HepG2 (cell line): Measurements from ENCODE around the gene MMP26. TPM values are rescaled to one million over a fixed set of nuclear protein-coding genes. Genes with fewer than 3 reads are reported as not detected.

ENCODE experiments used
- ATAC-seq: fragments of 200-7000 bp; cut with Tn5 transposase; 3 replicates; pipeline ENCODE4 v1.9.1; 2020; ENCODE audit warnings: mild to moderate bottlenecking, moderate library complexity
- BruUV-seq: library from RNA; stranded (reverse); fragments of 400-500 nt; replicated peaks from 2 replicates; lab custom pipeline; 2021; lab: Mats Ljungman, UMichigan
- CTCF ChIA-PET: fragments of 300-600 bp; formaldehyde crosslinking; extraction: SDS; loops from one replicate; lab custom pipeline; 2021; ENCODE audit warnings: low total read pairs, inconsistent platforms, low intra/inter-chr PET ratio; lab: Yijun Ruan, JAX
- POLR2A ChIA-PET: fragments of 350-600 bp; sonication (Branson Sonifier 250); formaldehyde crosslinking; loops from one replicate; lab custom pipeline; 2020; ENCODE audit warnings: antibody characterized with exemption, inconsistent platforms; lab: Yijun Ruan, JAX
- DNase-seq: peaks from one replicate; pipeline ENCODE4 v3.0.0-alpha.2; 2015; ENCODE audit warnings: low spot score
- FAIRE-seq: peaks from 3 replicates; lab custom pipeline; 2011; peaks lifted over from hg19 to GRCh38; lab: Jason Lieb, UNC
- H2AFZ ChIP-seq: one replicate; pipeline ENCODE4 v1.6.1; 2011; ENCODE audit warnings: low read length, inconsistent platforms
- H3K27ac ChIP-seq: fragments of 300-600 bp; 3 replicates; pipeline ENCODE4 v1.8.0; 2011; ENCODE audit warnings: mixed run types, mild to moderate bottlenecking, mixed read lengths, low read length, inconsistent platforms; ENCODE audit not compliant: insufficient read depth; ENCODE audit errors: extremely low read length
- H3K27me3 ChIP-seq, 2 experiments: fragments of 200-600 bp in 1 of 2; 2 replicates in 1 of 2; 3 replicates in 1 of 2; pipeline versions ENCODE4 v1.6.0 to v1.8.0; 2011; ENCODE audit warnings: low read length in 2 of 2, mild to moderate bottlenecking in 2 of 2, moderate library complexity in 2 of 2, inconsistent platforms in 1 of 2; ENCODE audit not compliant: insufficient read depth in 2 of 2, control insufficient read depth in 1 of 2
- H3K36me3 ChIP-seq, 2 experiments: fragments of 200-600 bp in 1 of 2; replicated peaks in 1 of 2; 2 replicates in 1 of 2; 3 replicates in 1 of 2; pipeline versions ENCODE4 v1.5.1 to v1.8.0; 2011; ENCODE audit warnings: low read length in 2 of 2, inconsistent platforms in 1 of 2; ENCODE audit not compliant: insufficient read depth in 2 of 2, control insufficient read depth in 1 of 2
- H3K4me1 ChIP-seq: 2 replicates; pipeline ENCODE4 v1.5.1; 2012; ENCODE audit warnings: low read length, inconsistent platforms; ENCODE audit not compliant: insufficient read depth
- H3K4me2 ChIP-seq: 2 replicates; pipeline ENCODE4 v1.6.0; 2011; ENCODE audit warnings: low read depth, low read length, inconsistent platforms
- H3K4me3 ChIP-seq, 3 experiments: fragments of 200-600 bp in 1 of 3; sonication (generic), shearing (Covaris generic) in 1 of 3; replicated peaks in 1 of 3; 2 replicates each; pipeline ENCODE4 v1.5.1; 2011 to 2016; ENCODE audit warnings: low read length in 3 of 3, inconsistent platforms in 2 of 3, low read depth in 2 of 3, mild to moderate bottlenecking in 2 of 3, control low read depth in 1 of 3, mixed read lengths in 1 of 3; ENCODE audit not compliant: insufficient read depth in 1 of 3
- H3K79me2 ChIP-seq: one replicate; pipeline ENCODE4 v1.6.1; 2011; ENCODE audit warnings: low read length, inconsistent platforms; ENCODE audit not compliant: insufficient read depth
- H3K9ac ChIP-seq: 2 replicates; pipeline ENCODE4 v1.6.0; 2011; ENCODE audit warnings: mild to moderate bottlenecking, low read depth, low read length, inconsistent platforms; ENCODE audit not compliant: insufficient read depth
- H3K9me3 ChIP-seq: 2 replicates; pipeline ENCODE4 v1.5.1; 2012; ENCODE audit warnings: mild to moderate bottlenecking, low read length
- H4K20me1 ChIP-seq: 2 replicates; pipeline ENCODE4 v1.6.0; 2011; ENCODE audit warnings: inconsistent platforms, mild to moderate bottlenecking, low read length, moderate library complexity; ENCODE audit not compliant: insufficient read depth
- ATRX ChIP-seq: sonication (generic); formaldehyde crosslinking; IDR thresholded peaks from 2 replicates; pipeline ENCODE4 v1.4.0; 2020; ENCODE audit warnings: missing genetic modification reagents, borderline replicate concordance
- CREM ChIP-seq, 2 experiments: sonication (generic) in 1 of 2; formaldehyde crosslinking in 1 of 2; IDR thresholded peaks; 2 replicates each; pipeline versions ENCODE4 v1.4.0 to v1.6.1; 2016 to 2020; ENCODE audit warnings: antibody characterized with exemption in 1 of 2, mild to moderate bottlenecking in 1 of 2, missing genetic modification reagents in 1 of 2
- FOXK2 ChIP-seq: fragments of 450-650 bp; IDR thresholded peaks from 2 replicates; pipeline ENCODE4 v1.6.1; 2016
- HIVEP1 ChIP-seq: sonication (generic); formaldehyde crosslinking; IDR thresholded peaks from 2 replicates; pipeline ENCODE4 v1.4.0; 2020; ENCODE audit warnings: mild to moderate bottlenecking, missing genetic modification reagents
- HMG20B ChIP-seq: conservative IDR thresholded peaks from 2 replicates; pipeline ENCODE4 v1.6.1; 2016; ENCODE audit warnings: missing genetic modification reagents, missing compliant biosample characterization
- HNRNPH1 ChIP-seq: fragments of 200-400 bp; formaldehyde crosslinking; optimal IDR thresholded peaks from 2 replicates; pipeline ENCODE3; 2017; ENCODE audit warnings: mild to moderate bottlenecking, low read depth, low read length
- JUNB ChIP-seq: sonication (generic); formaldehyde crosslinking; IDR thresholded peaks from 2 replicates; pipeline ENCODE4 v1.8.0; 2022; ENCODE audit warnings: missing genetic modification reagents, mild to moderate bottlenecking, borderline replicate concordance
- RAD51 ChIP-seq: fragments of 450-650 bp; IDR thresholded peaks from 2 replicates; pipeline ENCODE4 v1.6.1; 2016; ENCODE audit warnings: borderline replicate concordance
- ZBTB2 ChIP-seq: sonication (generic); formaldehyde crosslinking; IDR thresholded peaks from 2 replicates; pipeline ENCODE4 v1.8.0; 2022; ENCODE audit warnings: low read depth, missing genetic modification reagents
- ZBTB38 ChIP-seq: sonication (generic); formaldehyde crosslinking; IDR thresholded peaks from 2 replicates; pipeline ENCODE4 v1.5.1; 2020; ENCODE audit warnings: mild to moderate bottlenecking, missing genetic modification reagents
- ZNF34 ChIP-seq: sonication (generic); formaldehyde crosslinking; IDR thresholded peaks from 2 replicates; pipeline ENCODE4 v1.4.0; 2020; ENCODE audit warnings: mild to moderate bottlenecking, missing genetic modification reagents, borderline replicate concordance
- ZNF609 ChIP-seq: sonication (generic); formaldehyde crosslinking; IDR thresholded peaks from 2 replicates; pipeline ENCODE4 v1.4.0; 2020; ENCODE audit warnings: mild to moderate bottlenecking, missing genetic modification reagents, borderline replicate concordance
- ZNF891 ChIP-seq: sonication (generic); formaldehyde crosslinking; IDR thresholded peaks from 2 replicates; pipeline ENCODE4 v1.5.0; 2020; ENCODE audit warnings: mild to moderate bottlenecking, missing genetic modification reagents
- WGBS: methylation state at CpG from one replicate; pipeline ENCODE4 v1.1.6; 2017; ENCODE audit warnings: low lambda C conversion rate; 5-methylcytosine and 5-hydroxymethylcytosine counted together
- in situ Hi-C: cut with HindIII; loops from 2 replicates; pipeline ENCODE4 v1.10.0; 2017; ENCODE audit warnings: low pct_unique_long_range_greater_than_20kb; ENCODE audit not compliant: extremely low pct_ligation_motif_present
- intact Hi-C: fragments of 100-400 bp; cut with micrococcal nuclease; formaldehyde crosslinking; loops from one replicate; pipeline ENCODE4 v1.10.0; 2022; ENCODE audit not compliant: unreplicated experiment
- polyA plus RNA-seq, 8 experiments: library from polyadenylated mRNA; depleted of rRNA in 3 of 8; stranded (reverse) in 7 of 8; unstranded in 1 of 8; fragments of >200 nt; fragmentation: Illumina TruSeq in 4 of 8; extraction: Trizol in 4 of 8; gene quantifications; 2 replicates each; pipeline versions ENCODE4 v1.2.1 to v1.2.3, GENCODE V29; 2011 to 2016; ENCODE audit warnings: low read depth in 4 of 8, missing spikeins in 1 of 8, mixed read lengths in 1 of 8; ENCODE audit not compliant: insufficient read depth in 1 of 8
- total RNA-seq, 5 experiments: library from RNA; depleted of rRNA; stranded (reverse); fragments of >200 nt; fragmentation: Illumina TruSeq; extraction: Trizol; gene quantifications; 2 replicates each; pipeline ENCODE4 v1.2.3, GENCODE V29; 2016; ENCODE audit warnings: low read depth in 1 of 5

The MMP26 gene
- total and polyA plus RNA-seq, 2 of the 13 experiments (the other 11 are each of a cell fraction or from before 2014, with no cell fraction given), result not detected

GRCh38 chr11:4740735-4741134 is 36.2 kb downstream of the MMP26 start:
- no TSS peak for BruUV-seq
- Histone ChIP-seq H3K9me3 (no peaks in the 10 kb centered on the region), H3K9ac (no peak overlapping the region), H3K27ac (no peak overlapping the region), H2AFZ (no peak overlapping the region), H3K27me3 (peaks cover 0 to 7% of the 10 kb centered on the region in 2 experiments; a peak in 2 of 5 replicates), H4K20me1 (no peaks in the 10 kb centered on the region), H3K79me2 (no peaks in the 10 kb centered on the region), H3K36me3 (no peaks in the 10 kb centered on the region), H3K4me1 (no peaks in the 10 kb centered on the region), H3K4me3 (no peak overlapping the region), H3K4me2 (no peak overlapping the region)
- in situ Hi-C loops, result loop anchor here (25.0 kb wide), 1 partner anchor 97 kb away; the partner anchor contains the start of gene OR51S1
- DNase-seq (no peak), ATAC-seq (no peak), FAIRE-seq (no peak)
- WGBS, result 0% methylated on average over 2 of the region's 2 CpGs
- ChIA-PET POLR2A (no interaction called here), CTCF (no interaction called here)
- intact Hi-C loops, result no loop called here
- no peak for TF ChIP-seq HIVEP1 (CRISPR knock-in tag)

GRCh38 chr11:4748438-4748837 is 43.9 kb downstream of the MMP26 start:
- Histone ChIP-seq H3K9ac (no peak overlapping the region), H3K27me3 (peaks cover 0 to 3% of the 10 kb centered on the region in 2 experiments; a peak in 1 of 5 replicates), H4K20me1 (no peaks in the 10 kb centered on the region), H3K4me1 (no peaks in the 10 kb centered on the region), H3K9me3 (no peaks in the 10 kb centered on the region), H3K4me2 (no peak overlapping the region), H3K36me3 (no peaks in the 10 kb centered on the region), H3K79me2 (no peaks in the 10 kb centered on the region), H3K4me3 (no peak overlapping the region), H2AFZ (no peak overlapping the region), H3K27ac (no peak overlapping the region)
- CTCF ChIA-PET, result no interaction called here
- POLR2A ChIA-PET, result no interaction called here
- 1% methylated on average over 6 of the region's 6 CpGs for WGBS
- in situ Hi-C loops, result loop anchor here (25.0 kb wide), 1 partner anchor 89 kb away; the partner anchor contains the start of gene OR51S1
- DNase-seq, result no peak
- no peak for ATAC-seq
- no peak for FAIRE-seq
- intact Hi-C loops, result no loop called here
- no TSS peak for BruUV-seq
- TF ChIP-seq ATRX (CRISPR knock-in tag) (no peak), HMG20B (no peak), ZNF34 (no peak), FOXK2 (no peak), ZNF609 (no peak), ZNF891 (CRISPR knock-in tag) (no peak), JUNB (CRISPR knock-in tag) (no peak), ZBTB38 (CRISPR knock-in tag) (no peak), ZBTB2 (no peak), RAD51 (no peak), HNRNPH1 (no peak), CREM (IDR thresholded peaks at IDR 0.05) (no peak), CREM (CRISPR knock-in tag; IDR thresholded peaks at IDR 0.05) (no peak)
